IMR-90 (cell line): ENCODE measurements around the gene FAM83C. TPM values are rescaled to one million over a fixed set of nuclear protein-coding genes. Genes with fewer than 3 reads are reported as not detected.
A peak's percentile ranks its signal among the peaks of the same experiment; 100 is the strongest.

ENCODE experiments used
- ATAC-seq: fragments of 200-7000 bp; cut with Tn5 transposase; 2 replicates; pipeline ENCODE4 v1.9.1; 2020; ENCODE audit warnings: low read depth, mild to moderate bottlenecking, moderate library complexity
- BruUV-seq: library from RNA; stranded (reverse); fragments of 400-500 nt; replicated peaks from 2 replicates; lab custom pipeline; 2021; lab: Mats Ljungman, UMichigan
- CTCF ChIA-PET: fragments of 300-600 bp; formaldehyde crosslinking; extraction: SDS; loops from one replicate; lab custom pipeline; 2021; ENCODE audit warnings: antibody characterized with exemption; lab: Yijun Ruan, JAX
- POLR2A ChIA-PET: fragments of 300-600 bp; sonication (Branson Sonifier 250); formaldehyde crosslinking; loops from one replicate; lab custom pipeline; 2022; ENCODE audit warnings: antibody characterized with exemption; ENCODE audit not compliant: unreplicated experiment; lab: Charles Lee
- DNase-seq: peaks from one replicate; pipeline ENCODE4 v3.0.0; 2013
- H2AFZ ChIP-seq: replicated peaks from 2 replicates; pipeline ENCODE3; 2013; ENCODE audit warnings: low read length, mild to moderate bottlenecking; ENCODE audit not compliant: poor library complexity
- H2AK5ac ChIP-seq: 2 replicates; pipeline ENCODE4 v1.6.1; 2013; ENCODE audit warnings: low read depth, low read length, inconsistent platforms
- H2AK9ac ChIP-seq: replicated peaks from 2 replicates; pipeline ENCODE3; 2013; ENCODE audit warnings: mild to moderate bottlenecking, low read depth, low read length, moderate library complexity; ENCODE audit not compliant: poor library complexity
- H2BK120ac ChIP-seq: 2 replicates; pipeline ENCODE4 v1.6.1; 2013; ENCODE audit warnings: low read depth, low read length, inconsistent platforms
- H2BK15ac ChIP-seq: 3 replicates; pipeline ENCODE4 v1.6.1; 2013; ENCODE audit warnings: low read depth, low read length, inconsistent platforms
- H2BK20ac ChIP-seq: 2 replicates; pipeline ENCODE4 v1.6.1; 2013; ENCODE audit warnings: low read depth, mild to moderate bottlenecking, inconsistent platforms, low read length, moderate library complexity
- H2BK5ac ChIP-seq: 2 replicates; pipeline ENCODE4 v1.6.1; 2013; ENCODE audit warnings: mild to moderate bottlenecking, low read depth, low read length, inconsistent platforms; ENCODE audit not compliant: poor library complexity, severe bottlenecking
- H3K14ac ChIP-seq: replicated peaks from 2 replicates; pipeline ENCODE4 v1.6.1; 2013; ENCODE audit warnings: low read depth, low read length, inconsistent platforms
- H3K18ac ChIP-seq: 2 replicates; pipeline ENCODE4 v1.6.1; 2013; ENCODE audit warnings: low read depth, low read length, control low read depth
- H3K23ac ChIP-seq: 2 replicates; pipeline ENCODE4 v1.6.1; 2013; ENCODE audit warnings: low read depth, low read length, inconsistent platforms
- H3K27ac ChIP-seq: 2 replicates; pipeline ENCODE4 v1.5.1; 2013; ENCODE audit warnings: mild to moderate bottlenecking, control low read depth, low read length; ENCODE audit not compliant: insufficient read depth
- H3K27me3 ChIP-seq: 2 replicates; pipeline ENCODE4 v1.6.1; 2013; ENCODE audit warnings: low read length; ENCODE audit not compliant: control insufficient read depth, insufficient read depth
- H3K36me3 ChIP-seq: 2 replicates; pipeline ENCODE4 v1.6.1; 2013; ENCODE audit warnings: low read length, mixed read lengths; ENCODE audit not compliant: control insufficient read depth, insufficient read depth
- H3K4ac ChIP-seq: 2 replicates; pipeline ENCODE4 v1.6.1; 2013; ENCODE audit warnings: low read depth, low read length, inconsistent platforms
- H3K4me1 ChIP-seq: 2 replicates; pipeline ENCODE4 v1.6.1; 2013; ENCODE audit warnings: low read length, mixed read lengths; ENCODE audit not compliant: control insufficient read depth, insufficient read depth
- H3K4me2 ChIP-seq: 2 replicates; pipeline ENCODE4 v1.6.1; 2013; ENCODE audit warnings: low read depth, mild to moderate bottlenecking, control low read depth, low read length, moderate library complexity
- H3K4me3 ChIP-seq: 2 replicates; pipeline ENCODE4 v1.5.1; 2013; ENCODE audit warnings: low read depth, mild to moderate bottlenecking, control low read depth, low read length, moderate library complexity; ENCODE audit not compliant: insufficient read depth
- H3K56ac ChIP-seq: 2 replicates; pipeline ENCODE4 v1.6.1; 2013; ENCODE audit warnings: low read length, inconsistent platforms; ENCODE audit not compliant: insufficient read depth; ENCODE audit errors: extremely low read depth
- H3K79me1 ChIP-seq, 2 experiments: 2 replicates each; pipeline ENCODE4 v1.6.1; 2013; ENCODE audit warnings: low read length in 2 of 2, inconsistent platforms in 1 of 2, low read depth in 1 of 2
- H3K9ac ChIP-seq: 2 replicates; pipeline ENCODE4 v1.6.1; 2013; ENCODE audit warnings: low read depth, low read length, control low read depth
- H3K9me1 ChIP-seq: 2 replicates; pipeline ENCODE4 v1.6.1; 2013; ENCODE audit warnings: low read length, inconsistent platforms; ENCODE audit not compliant: insufficient read depth
- H3K9me3 ChIP-seq: 2 replicates; pipeline ENCODE4 v1.6.1; 2013; ENCODE audit warnings: low read length; ENCODE audit not compliant: control insufficient read depth, insufficient read depth
- H4K20me1 ChIP-seq: 2 replicates; pipeline ENCODE4 v1.6.1; 2013; ENCODE audit warnings: low read length, inconsistent platforms; ENCODE audit not compliant: insufficient read depth
- H4K5ac ChIP-seq: 2 replicates; pipeline ENCODE4 v1.6.1; 2013; ENCODE audit warnings: mild to moderate bottlenecking, low read depth, low read length, control low read depth
- H4K8ac ChIP-seq, 2 experiments: 2 replicates each; pipeline ENCODE4 v1.6.1; 2013; ENCODE audit warnings: low read depth in 2 of 2, low read length in 2 of 2, control low read depth in 1 of 2, inconsistent platforms in 1 of 2
- H4K91ac ChIP-seq: 2 replicates; pipeline ENCODE4 v1.6.1; 2013; ENCODE audit warnings: low read depth, low read length, inconsistent platforms; ENCODE audit not compliant: insufficient read depth
- CTCF ChIP-seq: conservative IDR thresholded peaks from 2 replicates; pipeline ENCODE4 v1.5.1; 2012; ENCODE audit warnings: mild to moderate bottlenecking, low read depth, low read length, improper control_type of control experiment
- MAFK ChIP-seq: IDR thresholded peaks from 2 replicates; pipeline ENCODE4 v1.6.1; 2012; ENCODE audit warnings: low read depth, low read length, improper control_type of control experiment
- USF2 ChIP-seq: fragments of 150-350 bp; IDR thresholded peaks from 2 replicates; pipeline ENCODE4 v1.6.1; 2017; ENCODE audit warnings: mild to moderate bottlenecking, antibody characterized with exemption, low read length, low read depth
- WGBS, 2 experiments: methylation state at CpG; one replicate each; pipeline versions ENCODE4 v1.1.5 to v1.1.7; 2013; ENCODE audit warnings: missing lambda C conversion rate in 2 of 2; ENCODE audit not compliant: insufficient read length in 1 of 2; ENCODE audit errors: extremely low coverage in 2 of 2; 5-methylcytosine and 5-hydroxymethylcytosine counted together
- dilution Hi-C: fragments of 300-500 bp; cut with HindIII; formaldehyde crosslinking; loops from one replicate; pipeline ENCODE4 v1.14.3; 2018; ENCODE audit warnings: low sequenced_read_pairs; ENCODE audit not compliant: unreplicated experiment
- in situ Hi-C: fragments of 300-500 bp; cut with MboI; formaldehyde crosslinking; loops from 3 replicates; pipeline ENCODE4 v1.14.3; 2019; ENCODE audit warnings: low sequenced_read_pairs, inconsistent platforms, mixed read lengths
- intact Hi-C: fragments of 100-400 bp; cut with micrococcal nuclease; formaldehyde crosslinking; loops from 2 replicates; pipeline ENCODE4 v1.10.0; 2022
- polyA plus RNA-seq, 3 experiments: library from polyadenylated mRNA; depleted of rRNA; stranded (reverse); fragments of >200 nt; gene quantifications; 2 replicates each; pipeline ENCODE4 v1.2.3, GENCODE V29; 2012; ENCODE audit warnings: low replicate concordance in 1 of 3
- total RNA-seq: library from RNA; depleted of rRNA; stranded (reverse); fragments of >200 nt; gene quantifications from 2 replicates; pipeline ENCODE4 v1.2.3, GENCODE V29; 2012

FAM83C gene
- total and polyA plus RNA-seq, 2 of the 4 experiments (the other 2 are of a cell fraction), result 0.02 TPM; not detected in 1

- Histone ChIP-seq H4K91ac (no peak overlapping the region), H2AK5ac (no peak overlapping the region), H3K9ac (no peak overlapping the region), H2AK9ac (peak overlapping the region; percentile 88), H3K14ac (no peak overlapping the region), H3K4ac (no peak overlapping the region), H3K79me1 (peaks cover 30 to 82% of the 10 kb centered on the region in 2 experiments), H2BK15ac (no peak overlapping the region), H3K23ac (no peak overlapping the region), H3K9me1 (0 out of 2 replicates have a peak, but pooled peaks cover 6% of the 10 kb centered on the region), H2BK120ac (no peak overlapping the region), H3K27ac (no peak overlapping the region), H4K8ac (no peak overlapping the region), H2AFZ (no peak overlapping the region), H3K18ac (no peak overlapping the region), H3K36me3 (peaks cover 47% of the 10 kb centered on the region), H4K5ac (no peak overlapping the region), H4K20me1 (peaks cover 4% of the 10 kb centered on the region), H3K9me3 (no peaks in the 10 kb centered on the region), H3K4me2 (no peak overlapping the region), H3K4me3 (no peak overlapping the region), H3K56ac (no peak overlapping the region), H2BK5ac (no peak overlapping the region), H3K4me1 (peaks cover 10% of the 10 kb centered on the region), H3K27me3 (no peaks in the 10 kb centered on the region), H2BK20ac (no peak overlapping the region)
- ATAC-seq (no peak), DNase-seq (peak; percentile 27)
- dilution Hi-C loops (no loop called here), in situ Hi-C loops (no loop called here), intact Hi-C loops (loop anchor here (10.0 kb wide), 2 partner anchors 156 to 404 kb away; partner anchors contain the start of genes ACSS2, GDF5 and GGT7)
- ChIA-PET POLR2A (no interaction called here), CTCF (no interaction called here)
- WGBS, 2 experiments, result no CpG with 5 or more reads among the region's 5 CpGs
- no peak for TF ChIP-seq USF2
- no peak for TF ChIP-seq CTCF
- no peak for TF ChIP-seq MAFK
- no TSS peak for BruUV-seq
Measured at GRCh38 chr20:35279040-35279439, 13.2 kb downstream of the FAM83C start.
